Endothelial cell of umbilical vein (primary cell): ENCODE data around the gene NAMPT. TPM values are rescaled to one million over a fixed set of nuclear protein-coding genes. Genes with fewer than 3 reads are reported as not detected.

Experiments
- BruUV-seq: library from RNA; stranded (reverse); fragments of 400-500 nt; replicated peaks from 2 replicates; lab custom pipeline; 2021; lab: Mats Ljungman, UMichigan
- CTCF ChIA-PET: fragments of 300-600, 350-600 bp; sonication (Branson Sonifier 250); formaldehyde crosslinking; loops from one replicate; lab custom pipeline; 2021; ENCODE audit warnings: antibody characterized with exemption, inconsistent platforms; lab: Charles Lee
- POLR2A ChIA-PET: fragments of 300-600, 350-600 bp; sonication (Branson Sonifier 250); formaldehyde crosslinking; loops from one replicate; lab custom pipeline; 2021; ENCODE audit warnings: antibody characterized with exemption, inconsistent platforms; lab: Charles Lee
- DNase-seq: peaks from one replicate; pipeline ENCODE4 v3.0.0-alpha.2; 2011; ENCODE audit warnings: low read depth, low spot score
- FAIRE-seq: peaks from 2 replicates; lab custom pipeline; 2011; peaks lifted over from hg19 to GRCh38; lab: Jason Lieb, UNC
- H2AFZ ChIP-seq: 2 replicates; pipeline ENCODE4 v1.6.0; 2012; ENCODE audit warnings: low read depth, low read length, control low read depth, inconsistent platforms
- H3K27ac ChIP-seq: 2 replicates; pipeline ENCODE4 v1.5.1; 2011; ENCODE audit warnings: low read depth, mild to moderate bottlenecking, control low read depth, low read length, moderate library complexity; ENCODE audit not compliant: insufficient read depth
- H3K27me3 ChIP-seq, 2 experiments: 2 replicates each; pipeline versions ENCODE4 v1.6.0 to v1.6.1; 2011; ENCODE audit warnings: low read length in 2 of 2, mixed read lengths in 1 of 2; ENCODE audit not compliant: control insufficient read depth in 2 of 2, insufficient read depth in 2 of 2
- H3K36me3 ChIP-seq, 2 experiments: 2 replicates in 1 of 2; 3 replicates in 1 of 2; pipeline ENCODE4 v1.5.1; 2011; ENCODE audit warnings: low read length in 2 of 2, mild to moderate bottlenecking in 1 of 2, moderate library complexity in 1 of 2; ENCODE audit not compliant: control insufficient read depth in 2 of 2, insufficient read depth in 2 of 2; ENCODE audit errors: extremely low read depth in 1 of 2
- H3K4me1 ChIP-seq: 3 replicates; pipeline ENCODE4 v1.5.1; 2011; ENCODE audit warnings: mild to moderate bottlenecking, low read length; ENCODE audit not compliant: control insufficient read depth, insufficient read depth; ENCODE audit errors: extremely low read depth
- H3K4me2 ChIP-seq: 2 replicates; pipeline ENCODE4 v1.6.1; 2011; ENCODE audit warnings: low read length, control low read depth, mixed read lengths; ENCODE audit not compliant: insufficient read depth
- H3K4me3 ChIP-seq, 3 experiments: fragments of 200-600 bp in 1 of 3; sonication (generic), shearing (Covaris generic) in 1 of 3; replicated peaks in 1 of 3; 2 replicates each; pipeline ENCODE4 v1.5.1; 2011 to 2016; ENCODE audit warnings: control low read depth in 3 of 3, low read length in 3 of 3, mild to moderate bottlenecking in 2 of 3, inconsistent platforms in 1 of 3, low read depth in 1 of 3, moderate library complexity in 1 of 3; ENCODE audit not compliant: insufficient read depth in 1 of 3
- H3K79me2 ChIP-seq: 2 replicates; pipeline ENCODE4 v1.6.0; 2012; ENCODE audit warnings: low read length, inconsistent platforms; ENCODE audit not compliant: control insufficient read depth, insufficient read depth
- H3K9ac ChIP-seq: replicated peaks from 2 replicates; pipeline ENCODE3; 2011; ENCODE audit warnings: low read length, control low read depth; ENCODE audit not compliant: insufficient read depth; ENCODE audit errors: extremely low read depth
- H3K9me1 ChIP-seq: replicated peaks from 3 replicates; pipeline ENCODE4 v1.6.0; 2011; ENCODE audit warnings: mild to moderate bottlenecking, low read length; ENCODE audit not compliant: control insufficient read depth, insufficient read depth; ENCODE audit errors: extremely low read depth
- H3K9me3 ChIP-seq: replicated peaks from 2 replicates; pipeline ENCODE4 v1.5.1; 2012; ENCODE audit warnings: low read length, inconsistent platforms; ENCODE audit not compliant: control insufficient read depth, insufficient read depth
- H4K20me1 ChIP-seq: replicated peaks from 2 replicates; pipeline ENCODE3; 2011; ENCODE audit warnings: mild to moderate bottlenecking, low read length; ENCODE audit not compliant: control insufficient read depth, insufficient read depth; ENCODE audit errors: extremely low read depth
- EZH2 ChIP-seq: IDR thresholded peaks from 2 replicates; pipeline ENCODE4 v1.6.1; 2012; ENCODE audit warnings: borderline replicate concordance, low read depth, mild to moderate bottlenecking, moderate library complexity, low read length, inconsistent platforms; ENCODE audit not compliant: severe bottlenecking
- FOS ChIP-seq: IDR thresholded peaks from 2 replicates; pipeline ENCODE4 v1.6.1; 2011; ENCODE audit warnings: mild to moderate bottlenecking, low read length, moderate library complexity, borderline replicate concordance; ENCODE audit not compliant: insufficient read depth
- GATA2 ChIP-seq: IDR thresholded peaks from 2 replicates; pipeline ENCODE4 v1.7.0; 2011; ENCODE audit warnings: low read depth, mild to moderate bottlenecking, moderate library complexity, mixed read lengths, low read length; ENCODE audit not compliant: insufficient read length, insufficient read depth
- JUN ChIP-seq: IDR thresholded peaks from 2 replicates; pipeline ENCODE4 v1.6.1; 2011; ENCODE audit warnings: borderline replicate concordance, low read depth; ENCODE audit not compliant: insufficient read length, insufficient read depth
- MYC ChIP-seq: IDR thresholded peaks from one replicate; pipeline ENCODE4 v1.6.1; 2011; ENCODE audit warnings: mild to moderate bottlenecking, low read depth, low read length
- POLR2A ChIP-seq: IDR thresholded peaks from 2 replicates; pipeline ENCODE4 v1.6.1; 2012; ENCODE audit warnings: low read depth, mild to moderate bottlenecking, control low read depth, low read length
- POLR2AphosphoS5 ChIP-seq: IDR thresholded peaks from 2 replicates; pipeline ENCODE4 v1.6.1; 2012; ENCODE audit warnings: low read depth, mild to moderate bottlenecking, control low read depth, low read length, moderate library complexity; ENCODE audit not compliant: insufficient read depth
- dilution Hi-C: fragments of 300-500 bp; cut with MboI; formaldehyde crosslinking; loops from one replicate; pipeline ENCODE4 v1.15.0; 2019; ENCODE audit warnings: low sequenced_read_pairs; ENCODE audit not compliant: extremely low pct_ligation_motif_present
- intact Hi-C: fragments of 100-400 bp; cut with micrococcal nuclease; formaldehyde crosslinking; loops from one replicate; pipeline ENCODE4 v1.10.0; 2022
- polyA plus RNA-seq, 4 experiments: library from polyadenylated mRNA; depleted of rRNA in 3 of 4; stranded (reverse) in 3 of 4; unstranded in 1 of 4; fragments of >200 nt; gene quantifications; 2 replicates each; pipeline versions ENCODE4 v1.2.1 to v1.2.3, GENCODE V29; 2011 to 2012; ENCODE audit warnings: missing spikeins in 1 of 4
- total RNA-seq: library from RNA; stranded (reverse); gene quantifications from 2 replicates; pipeline ENCODE4 v1.2.3, GENCODE V29; 2021
- TF ChIP-seq, protein P1 (sequence below): IDR thresholded peaks from 2 replicates; pipeline ENCODE4 v1.6.1; 2011; ENCODE audit not compliant: insufficient read depth, insufficient read length
- TF ChIP-seq, protein P2 (sequence below), 2 donors: IDR thresholded peaks; 1 replicate in 1 of 2; 2 replicates in 1 of 2; pipeline ENCODE4 v1.5.1; 2011; ENCODE audit warnings: low read length in 2 of 2, mild to moderate bottlenecking in 2 of 2, moderate library complexity in 2 of 2, control low read depth in 1 of 2, inconsistent platforms in 1 of 2, low read depth in 1 of 2; ENCODE audit not compliant: insufficient read depth in 1 of 2; ENCODE audit errors: extremely low read depth in 1 of 2

NAMPT gene
- total and polyA plus RNA-seq, 2 donors (not counting 3 experiments of a cell fraction or from before 2014, with no cell fraction given), result 17.5 to 133 TPM

DNA sequence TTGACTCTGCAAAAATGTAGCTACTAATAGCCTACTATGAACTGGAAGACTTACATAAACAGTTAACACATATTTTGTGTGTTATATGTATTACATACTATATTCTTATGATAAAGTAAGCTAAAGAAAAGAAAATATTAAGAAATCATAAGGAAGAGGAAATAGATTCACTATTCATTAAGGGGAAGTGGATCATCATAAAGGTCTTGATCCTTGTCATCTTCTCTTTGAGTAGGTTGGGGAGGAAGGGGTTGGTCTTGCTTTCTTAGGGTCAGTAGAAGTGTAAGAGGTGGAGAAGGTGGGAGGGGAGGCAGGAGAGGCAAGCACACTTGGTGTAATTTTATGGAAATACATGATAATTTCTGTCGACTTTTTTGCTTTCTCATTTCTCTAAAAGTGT, 81.3 kb downstream of the NAMPT start:
- POLR2A ChIA-PET, result no interaction called here
- BruUV-seq, result no TSS peak

More for the DNA sequence above, 81.3 kb downstream of the NAMPT start:
- no peak overlapping the region for H3K9ac ChIP-seq
- peaks cover 19% of the 10 kb centered on the region for H3K4me1 ChIP-seq
- H3K79me2 ChIP-seq, result no peaks in the 10 kb centered on the region
- no peaks in the 10 kb centered on the region for H3K9me1 ChIP-seq
- peak overlapping the region; percentile 54 for H2AFZ ChIP-seq
- H3K4me3 ChIP-seq, result no peak overlapping the region
- no peak overlapping the region for H3K4me2 ChIP-seq
- no peaks in the 10 kb centered on the region for H3K27me3 ChIP-seq
- no peak for FAIRE-seq
- intact Hi-C loops, result no loop called here
- CTCF ChIA-PET, result interaction anchor here (1.0 kb wide), 1 partner anchor 13 kb away, joined by 4 read pairs; no protein-coding TSS in a partner anchor
- TF ChIP-seq POLR2AphosphoS5 (no peak), POLR2A (no peak), EZH2 (no peak), GATA2 (no peak), JUN (no peak), FOS (no peak), MYC (no peak)
- TF ChIP-seq, protein P1, sequence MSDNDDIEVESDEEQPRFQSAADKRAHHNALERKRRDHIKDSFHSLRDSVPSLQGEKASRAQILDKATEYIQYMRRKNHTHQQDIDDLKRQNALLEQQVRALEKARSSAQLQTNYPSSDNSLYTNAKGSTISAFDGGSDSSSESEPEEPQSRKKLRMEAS, result no peak
- TF ChIP-seq, protein P2, sequence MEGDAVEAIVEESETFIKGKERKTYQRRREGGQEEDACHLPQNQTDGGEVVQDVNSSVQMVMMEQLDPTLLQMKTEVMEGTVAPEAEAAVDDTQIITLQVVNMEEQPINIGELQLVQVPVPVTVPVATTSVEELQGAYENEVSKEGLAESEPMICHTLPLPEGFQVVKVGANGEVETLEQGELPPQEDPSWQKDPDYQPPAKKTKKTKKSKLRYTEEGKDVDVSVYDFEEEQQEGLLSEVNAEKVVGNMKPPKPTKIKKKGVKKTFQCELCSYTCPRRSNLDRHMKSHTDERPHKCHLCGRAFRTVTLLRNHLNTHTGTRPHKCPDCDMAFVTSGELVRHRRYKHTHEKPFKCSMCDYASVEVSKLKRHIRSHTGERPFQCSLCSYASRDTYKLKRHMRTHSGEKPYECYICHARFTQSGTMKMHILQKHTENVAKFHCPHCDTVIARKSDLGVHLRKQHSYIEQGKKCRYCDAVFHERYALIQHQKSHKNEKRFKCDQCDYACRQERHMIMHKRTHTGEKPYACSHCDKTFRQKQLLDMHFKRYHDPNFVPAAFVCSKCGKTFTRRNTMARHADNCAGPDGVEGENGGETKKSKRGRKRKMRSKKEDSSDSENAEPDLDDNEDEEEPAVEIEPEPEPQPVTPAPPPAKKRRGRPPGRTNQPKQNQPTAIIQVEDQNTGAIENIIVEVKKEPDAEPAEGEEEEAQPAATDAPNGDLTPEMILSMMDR (IDR thresholded peaks at IDR 0.05; ENCODE audit: extremely low read depth in 1 of 2, insufficient read depth in 1 of 2, low read depth in 1 of 2, low read length in 2 of 2), result no peak
- no peaks in the 10 kb centered on the region for H3K9me3 ChIP-seq
- no peaks in the 10 kb centered on the region for H3K36me3 ChIP-seq
- no peaks in the 10 kb centered on the region for H4K20me1 ChIP-seq
- DNase-seq, result no peak
- H3K27ac ChIP-seq, result no peak overlapping the region
- dilution Hi-C loops, result no loop called here
